IPS DF 4.7 (cell line): Measurements from ENCODE around the gene PRKCZ.

ENCODE experiments used
- DNase-seq: peaks from one replicate; pipeline ENCODE4 v3.0.0-alpha.2; 2013; ENCODE audit warnings: low spot score; ENCODE audit errors: extremely low read depth

The PRKCZ gene

DNA sequence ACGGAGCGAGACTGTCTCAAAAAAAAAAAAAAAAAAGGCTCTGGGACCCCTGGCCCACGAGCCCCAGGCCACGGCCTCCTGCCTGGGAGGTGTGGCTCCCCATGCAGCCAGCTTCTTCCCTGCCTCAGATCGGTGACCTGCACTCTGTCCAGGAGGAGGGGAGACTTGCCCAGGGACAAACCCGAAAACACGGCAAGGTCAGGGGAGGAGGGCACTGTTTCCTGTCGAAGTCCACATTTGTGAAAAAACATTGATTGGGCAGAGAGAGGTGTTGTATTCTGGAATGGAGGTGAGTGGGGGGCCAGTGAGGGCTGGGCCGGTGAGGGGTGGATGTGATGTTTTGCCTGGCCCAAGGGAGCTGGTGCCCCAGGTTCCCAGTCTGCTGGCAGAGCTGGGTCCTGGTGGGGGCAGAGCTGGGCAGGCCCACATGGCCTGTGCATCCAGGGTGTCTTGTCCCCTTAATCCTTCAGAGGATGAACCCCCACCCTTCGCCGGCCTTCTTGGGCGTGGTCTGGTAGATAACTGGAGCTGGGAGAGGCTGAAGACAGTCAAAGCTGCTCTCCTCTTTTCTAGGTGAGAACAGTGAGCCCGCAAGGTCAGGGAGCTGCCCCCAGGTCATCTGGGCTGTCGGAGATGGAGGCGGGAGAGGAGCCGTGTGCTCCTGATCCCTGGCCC lies 156.7 kb downstream of the PRKCZ start:
- DNase-seq: no peak

DNA sequence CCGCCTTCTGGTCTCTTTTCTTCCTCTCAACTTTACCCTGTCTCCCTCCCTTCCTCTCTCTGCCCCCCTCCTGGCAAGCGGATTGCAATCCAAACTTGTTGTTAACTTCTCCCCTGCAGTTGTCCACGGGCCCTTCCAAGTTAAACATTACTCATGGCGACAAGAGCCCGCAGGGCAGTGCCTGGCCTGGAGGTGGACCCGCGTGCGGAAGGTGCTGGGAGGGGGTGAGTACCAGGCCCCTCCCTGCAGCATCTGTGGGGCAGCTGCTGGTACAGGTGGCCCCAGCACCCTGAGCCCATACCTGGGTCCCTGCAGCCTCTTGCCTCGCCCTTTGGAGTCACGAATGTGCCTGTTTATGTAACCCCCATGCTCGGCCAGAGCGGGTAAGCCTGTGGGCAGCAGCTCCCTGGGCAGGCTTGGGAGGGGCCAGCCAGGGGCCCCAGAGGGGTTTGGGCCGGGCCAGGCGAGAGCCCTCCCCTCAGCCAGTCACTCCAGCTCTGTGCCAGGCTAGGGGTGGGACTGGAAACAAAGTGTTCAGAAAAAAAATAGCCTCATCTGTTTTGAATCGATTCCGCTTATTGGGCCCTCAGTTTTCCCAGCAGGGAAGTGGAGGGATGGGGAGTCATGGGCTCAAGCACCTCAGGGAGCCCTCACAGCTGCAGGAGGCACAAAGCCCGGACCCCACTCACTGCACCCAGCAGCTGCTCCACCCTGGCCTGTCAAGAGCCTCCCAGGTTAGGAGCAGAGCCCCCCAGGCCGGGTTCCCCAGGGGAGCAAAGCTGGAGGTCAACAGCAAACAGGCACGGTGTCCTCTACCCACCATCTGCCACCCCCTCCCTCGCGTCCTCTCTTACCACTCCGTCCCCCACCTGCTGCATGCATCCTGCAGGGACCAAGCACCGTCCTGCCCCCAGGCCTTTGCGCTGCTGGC lies 158.4 kb downstream of the PRKCZ start:
- DNase-seq: no peak

DNA sequence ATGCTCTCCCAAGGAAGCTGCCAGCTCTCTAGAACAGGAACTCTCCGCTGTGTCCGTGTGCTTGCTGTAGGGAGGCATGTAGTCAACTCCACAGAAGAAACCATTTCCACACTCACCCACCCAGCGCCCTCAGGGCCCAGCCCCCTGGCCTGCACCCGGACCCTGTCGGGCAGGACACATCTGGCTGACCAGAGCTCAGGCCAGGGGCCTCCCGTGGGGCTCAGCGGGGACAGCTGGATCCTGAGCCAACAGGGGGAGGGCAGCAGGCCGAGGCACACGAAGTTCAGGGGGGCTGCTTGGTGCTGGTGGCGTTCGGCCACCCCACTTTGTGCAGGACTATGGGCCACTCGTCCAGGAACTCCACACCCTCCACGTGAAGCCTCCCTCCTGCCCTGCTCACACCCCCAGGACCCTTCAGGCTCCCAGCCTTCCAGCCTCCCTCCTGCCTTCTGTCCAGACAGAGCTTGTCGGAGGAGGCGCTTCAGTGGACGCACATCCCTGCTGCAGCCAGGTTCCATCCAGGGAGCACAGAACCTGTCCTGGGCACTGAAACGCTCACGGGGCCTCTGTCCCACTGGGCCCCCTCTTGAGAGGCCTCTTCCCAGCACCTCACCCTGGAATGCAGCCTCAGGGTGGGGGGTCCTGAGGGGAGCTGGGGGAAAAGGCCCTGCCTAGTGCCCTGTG lies 159.3 kb downstream of the PRKCZ start:
- no peak for DNase-seq

GRCh38 chr1:2210084-2210653 lies 160.0 kb downstream of the PRKCZ start:
- DNase-seq: no peak

DNA sequence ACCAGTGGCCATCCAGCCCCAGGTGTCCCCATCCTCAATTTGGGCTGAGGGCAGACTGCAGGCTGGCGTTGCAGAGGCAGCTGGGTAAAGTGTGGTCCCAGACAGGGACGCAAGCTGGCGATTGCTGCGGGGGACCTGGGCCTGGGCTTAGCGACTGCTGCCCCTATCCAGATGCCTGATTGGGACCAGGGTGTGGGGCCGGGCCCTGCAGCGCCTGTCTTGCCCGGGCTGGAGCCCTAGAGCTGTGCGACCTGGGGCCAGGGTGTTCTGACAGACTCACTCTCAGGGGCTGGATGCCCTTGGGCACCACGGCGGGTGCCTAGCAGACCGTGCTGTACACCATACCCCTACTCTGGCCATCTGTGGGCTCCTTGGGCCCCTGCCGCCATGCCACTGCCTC lies 160.6 kb downstream of the PRKCZ start:
- no peak for DNase-seq

DNA sequence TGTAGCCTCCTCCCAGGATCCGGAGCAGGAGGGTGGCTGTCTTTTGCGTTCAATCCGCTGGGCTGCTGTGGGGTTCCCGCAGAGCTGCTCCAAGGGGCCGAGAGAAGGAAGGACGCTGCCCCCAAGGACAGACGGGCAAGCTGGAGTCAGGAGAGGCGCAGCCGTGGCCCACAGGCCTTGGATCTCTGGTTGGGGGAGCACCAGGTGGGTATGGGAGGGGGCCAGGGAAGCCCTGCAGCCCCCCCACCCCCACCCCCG lies 162.0 kb downstream of the PRKCZ start:
- DNase-seq: no peak

DNA sequence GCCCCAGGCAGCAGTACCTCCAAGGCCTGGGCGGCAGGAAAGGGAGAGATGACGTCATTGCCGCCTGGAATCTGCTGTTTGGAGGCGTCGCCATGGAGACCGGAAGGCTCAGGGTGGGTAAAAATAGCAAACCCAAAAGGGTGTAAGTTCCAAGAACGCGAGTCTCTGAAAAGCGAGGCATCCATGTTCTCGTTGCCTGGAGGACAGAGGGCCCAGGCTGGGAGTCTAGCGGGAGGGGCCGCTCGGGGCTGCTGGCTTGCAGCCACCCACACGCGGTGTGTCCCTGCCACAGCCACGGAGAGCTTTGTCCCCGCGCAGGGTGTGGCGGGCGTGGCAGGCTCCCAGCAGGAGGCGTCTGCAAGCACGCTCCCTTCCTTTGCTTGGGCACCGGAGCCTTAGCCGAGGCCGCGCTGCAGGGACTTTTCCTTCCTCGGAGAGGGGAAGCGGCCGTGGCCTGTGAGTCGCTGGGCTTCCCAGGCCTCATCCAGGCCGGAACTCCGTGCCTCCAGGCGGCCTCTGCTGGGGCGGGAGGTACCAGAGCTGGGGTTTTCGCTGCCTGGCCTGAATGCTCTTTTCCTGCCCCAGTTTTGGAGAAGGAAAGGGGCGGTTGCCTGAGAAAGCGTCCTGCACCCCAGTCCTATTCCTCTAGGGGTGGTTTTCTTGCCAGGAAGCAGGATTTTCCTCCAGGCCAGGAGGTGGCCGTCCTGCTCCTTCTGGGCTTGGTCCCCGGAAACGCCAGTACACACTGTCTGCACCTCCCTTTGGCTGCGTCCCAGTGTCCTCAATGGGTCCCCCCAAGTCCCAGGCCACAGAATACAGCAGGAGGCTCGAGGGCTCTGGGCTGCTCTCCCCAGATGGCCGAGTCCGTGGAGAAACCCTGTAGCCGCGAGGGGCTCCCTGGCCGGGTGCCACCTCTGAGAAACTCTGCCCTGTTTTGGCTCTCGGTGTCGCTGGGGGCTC lies 162.6 kb downstream of the PRKCZ start:
- no peak for DNase-seq

GRCh38 chr1:2213576-2214505 lies 163.6 kb downstream of the PRKCZ start:
- DNase-seq: no peak

GRCh38 chr1:2214541-2215241 lies 164.5 kb downstream of the PRKCZ start:
- no peak for DNase-seq

- no peak for DNase-seq
Observed at GRCh38 chr1:2215329-2215728, 165.1 kb downstream of the PRKCZ start.

GRCh38 chr1:2215909-2216766 lies 165.9 kb downstream of the PRKCZ start:
- DNase-seq: no peak

DNA sequence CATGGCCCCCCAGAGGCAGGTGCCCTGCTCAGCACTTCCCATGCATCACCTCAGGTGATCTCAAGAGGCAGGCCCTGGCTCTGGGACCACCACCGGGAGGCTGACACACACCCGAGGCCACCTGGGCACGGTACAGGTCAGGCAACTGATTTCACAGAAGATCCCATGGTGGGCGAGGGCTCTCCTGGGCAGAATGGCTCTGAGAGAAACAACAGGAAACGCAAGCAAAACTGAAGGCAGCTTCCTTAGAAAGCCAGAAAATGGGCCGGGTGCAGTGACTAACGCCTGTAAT lies 166.5 kb downstream of the PRKCZ start:
- no peak for DNase-seq

GRCh38 chr1:2221271-2221670 lies 171.1 kb downstream of the PRKCZ start:
- no peak for DNase-seq

- no peak for DNase-seq
Observed at GRCh38 chr1:2224170-2224584, 174.0 kb downstream of the PRKCZ start.

- no peak for DNase-seq
Observed at GRCh38 chr1:2224631-2225428, 174.6 kb downstream of the PRKCZ start.

DNA sequence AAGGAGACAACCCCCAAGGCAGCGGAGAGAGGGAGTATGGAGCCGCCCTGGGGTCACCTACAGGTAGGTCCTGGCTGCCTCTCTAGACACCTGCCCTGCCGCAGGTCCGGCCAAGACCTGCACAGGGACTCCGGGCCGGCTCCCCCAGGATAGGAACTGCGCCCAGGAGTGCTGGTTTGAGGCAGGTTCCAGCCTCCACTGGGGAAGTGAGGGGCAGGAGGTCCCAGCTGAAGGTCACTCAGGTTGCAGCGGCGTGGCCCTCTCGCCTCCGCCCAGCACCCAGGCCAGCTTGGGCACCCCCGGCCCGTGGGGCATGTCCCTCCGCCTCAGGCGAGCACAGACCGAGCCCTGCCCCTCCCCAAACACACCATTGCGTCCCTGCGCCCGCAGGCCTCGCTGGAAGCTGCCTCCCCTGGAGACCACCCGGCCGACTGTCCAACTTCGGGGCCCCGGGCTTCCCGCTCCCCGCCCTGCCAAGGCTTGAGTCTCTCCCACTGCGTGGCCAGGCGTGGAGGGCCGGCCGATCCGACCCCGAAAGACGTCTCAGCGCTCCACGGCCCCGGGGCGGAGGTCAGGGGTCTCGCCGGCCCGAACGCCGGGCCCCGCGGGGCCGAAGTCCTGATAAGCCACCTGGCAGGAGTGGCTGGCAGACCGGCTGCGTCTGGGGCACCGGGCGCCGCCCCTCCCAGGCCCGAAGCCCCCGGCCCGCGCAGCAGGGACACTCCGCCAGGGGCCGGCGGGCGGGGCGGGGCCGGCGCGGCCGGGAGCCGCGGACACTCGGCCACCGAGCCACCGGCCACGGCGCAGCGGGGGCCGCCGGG lies 176.5 kb downstream of the PRKCZ start:
- no peak for DNase-seq
